GM19395 (cell line): ENCODE measurements around the gene UBE2Z.

Experiments
- ATAC-seq: cut with Tn5 transposase; IDR thresholded peaks from one replicate; pipeline ENCODE4 v1.9.1; 2021; ENCODE audit warnings: mild to moderate bottlenecking, moderate library complexity; ENCODE audit not compliant: unreplicated experiment

UBE2Z gene

DNA sequence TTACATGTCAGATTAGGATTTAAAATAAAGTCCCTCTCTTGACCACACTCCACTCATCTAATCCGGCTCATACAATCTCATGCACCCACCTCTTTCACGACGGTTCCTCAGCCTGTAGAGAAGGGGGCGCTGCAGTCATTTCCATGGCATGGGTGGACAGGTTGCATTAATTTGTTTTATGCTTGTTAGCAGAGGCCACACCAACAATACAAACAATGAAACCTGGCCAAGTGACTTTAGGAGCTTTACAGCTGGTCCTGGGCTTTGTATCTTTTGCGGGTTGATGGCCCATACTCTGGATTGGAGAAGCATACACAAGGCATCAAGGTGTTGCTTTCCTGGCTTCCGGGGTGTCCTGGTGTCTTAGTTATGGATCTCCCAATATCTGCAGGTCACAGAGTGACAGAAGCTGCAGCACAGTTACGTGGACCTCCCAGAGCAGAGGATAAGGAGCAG lies 46.1 kb downstream of the UBE2Z start:
- ATAC-seq, result no peak

DNA sequence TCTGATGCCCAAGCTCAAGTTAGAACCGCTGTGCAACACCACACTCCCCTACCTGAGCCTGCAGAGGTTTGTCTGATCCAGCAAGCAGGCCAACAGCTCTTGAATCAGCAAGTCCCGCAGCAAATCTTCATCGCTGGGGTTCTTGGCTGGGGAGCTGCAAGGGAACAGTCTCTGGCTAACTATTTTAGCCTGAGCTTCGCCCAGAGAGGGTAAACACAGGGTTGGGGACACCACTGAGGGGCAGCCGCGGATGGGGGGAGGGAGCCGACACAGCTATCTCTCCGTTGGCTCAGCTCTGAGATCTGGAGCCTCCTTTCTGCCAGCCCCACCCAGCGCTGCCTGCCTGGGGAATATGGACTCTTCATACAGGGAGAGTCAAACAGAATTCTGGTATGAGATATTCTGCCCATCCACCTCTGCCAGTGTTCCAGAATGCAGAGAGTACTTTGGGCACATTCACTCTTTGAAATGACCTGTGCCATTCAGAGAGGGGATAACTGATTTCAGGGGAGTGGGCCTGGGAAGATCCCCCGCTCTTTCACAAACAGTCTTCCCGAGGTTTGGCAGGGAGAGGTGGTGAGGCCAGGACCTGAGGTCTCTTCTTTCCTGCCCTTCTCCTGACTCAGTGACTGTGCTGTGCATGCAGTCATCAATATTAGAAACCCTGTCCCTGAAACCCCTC lies 52.8 kb downstream of the UBE2Z start:
- ATAC-seq, result no peak

- ATAC-seq, result no peak
Measured at GRCh38 chr17:48961516-48962233, 53.5 kb downstream of the UBE2Z start.

DNA sequence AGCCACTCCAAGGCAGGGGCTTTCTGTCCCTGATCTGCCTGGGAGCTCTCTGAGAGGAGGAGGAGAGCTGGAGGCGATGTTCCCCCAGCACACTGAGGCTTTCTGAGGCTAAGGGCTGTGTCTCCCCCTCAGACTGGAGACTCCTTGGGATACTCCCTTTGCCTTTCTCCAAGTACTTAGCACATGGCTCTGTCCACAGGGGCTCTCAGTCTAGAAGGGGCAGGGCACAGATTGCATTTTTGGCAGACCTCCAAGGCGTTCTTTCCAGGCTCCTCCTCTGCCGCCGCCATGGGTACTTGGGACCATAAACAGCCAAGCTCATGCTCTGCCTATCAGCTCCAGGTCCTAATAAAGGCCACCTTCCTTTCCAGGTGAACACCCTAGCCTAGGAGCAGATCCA lies 62.0 kb downstream of the UBE2Z start:
- ATAC-seq, result no peak

DNA sequence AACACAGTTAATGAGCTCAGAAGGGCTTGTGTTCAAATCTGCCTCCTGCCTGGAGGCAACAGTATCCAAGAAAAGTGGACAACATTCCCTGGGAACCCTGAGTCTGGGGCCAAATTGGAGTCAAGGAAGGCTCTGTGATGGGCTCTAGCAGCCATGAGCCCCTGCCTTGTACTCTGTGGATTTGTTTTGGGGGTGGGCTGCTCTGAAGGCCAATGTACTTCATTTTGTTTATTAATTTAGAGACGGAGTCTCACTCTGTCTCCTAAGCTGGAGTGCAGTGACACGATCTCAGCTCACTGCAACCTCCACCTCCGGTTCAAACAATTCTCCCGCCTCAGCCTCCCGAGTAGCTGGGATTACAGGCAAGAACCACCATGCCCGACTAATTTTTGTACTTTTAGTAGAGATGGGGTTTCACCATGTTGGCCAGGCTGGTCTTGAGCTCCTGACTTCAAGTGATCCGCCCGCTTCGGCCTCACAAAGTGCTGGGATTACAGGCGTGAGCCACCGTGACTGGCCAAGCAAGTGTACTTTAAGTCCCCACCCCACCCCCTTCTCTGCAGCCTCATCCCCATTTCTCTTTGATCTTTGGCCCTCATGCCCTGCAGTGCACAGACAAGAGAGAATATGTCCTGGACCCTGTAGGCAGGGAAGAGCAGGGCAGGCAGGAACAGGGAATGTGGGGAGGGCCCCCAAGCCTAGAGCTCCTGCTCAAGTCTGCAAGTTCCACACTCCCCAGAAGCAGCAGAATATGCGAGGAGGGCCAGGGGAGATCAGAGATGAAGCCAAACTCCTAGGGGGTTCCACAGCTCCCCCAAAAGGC lies 62.9 kb downstream of the UBE2Z start:
- no peak for ATAC-seq

GRCh38 chr17:48972749-48973097 lies 64.5 kb downstream of the UBE2Z start:
- no peak for ATAC-seq

DNA sequence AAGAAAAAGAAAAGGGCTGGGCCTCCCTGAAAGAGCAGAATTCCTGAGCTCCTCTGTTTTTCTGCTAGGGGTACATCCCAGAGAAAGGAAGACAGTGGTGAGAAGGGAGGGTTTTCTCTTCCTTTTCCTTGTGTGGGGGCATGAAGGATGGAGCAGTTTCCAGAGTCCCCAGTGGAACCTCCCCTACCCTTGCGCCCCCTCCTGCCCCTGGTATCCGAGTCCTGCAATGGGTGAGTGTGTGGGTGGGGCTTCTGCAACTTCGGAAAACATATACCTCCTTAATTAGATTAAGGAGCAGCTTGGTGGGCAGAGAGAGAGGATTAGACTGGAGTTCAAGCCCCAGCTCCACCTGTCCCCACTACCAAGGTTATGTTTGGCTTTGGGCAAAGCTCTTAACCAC lies 65.6 kb downstream of the UBE2Z start:
- ATAC-seq, result no peak
